GDM1 (cell line): ENCODE measurements around the gene DNAJB11.
"Not testable (repeated sequence)": the region's sequence is repeated elsewhere in the genome, so short reads cannot be mapped to it uniquely, and the experiment has no call there.

Experiments used
- DNase-seq: peaks from one replicate; lab custom pipeline; 2025; lab: John Stamatoyannopoulos, UW

The DNAJB11 gene

GRCh38 chr3:186570096-186570940, at the start of gene DNAJB11:
Gene DNAJB11 (plus strand): TSS chr3:186570720. CDS start chr3:186570898, 178 bp downstream.
- DNase-seq = peak; percentile 99

- no peak for DNase-seq
Measured at GRCh38 chr3:186520957-186521842, 49.3 kb upstream of the DNAJB11 start.

GRCh38 chr3:186523022-186523421, 47.5 kb upstream of the DNAJB11 start:
- no peak for DNase-seq

GRCh38 chr3:186523434-186523833, 47.1 kb upstream of the DNAJB11 start:
- DNase-seq = no peak

GRCh38 chr3:186524616-186525015, 45.9 kb upstream of the DNAJB11 start:
- no peak for DNase-seq

- DNase-seq = no peak
Measured at GRCh38 chr3:186525369-186526255, 44.9 kb upstream of the DNAJB11 start.

GRCh38 chr3:186526256-186526606, 44.3 kb upstream of the DNAJB11 start:
- DNase-seq = no peak

- DNase-seq = peak; percentile 60
Measured at GRCh38 chr3:186529201-186529999, 41.1 kb upstream of the DNAJB11 start.

GRCh38 chr3:186530415-186530814, 40.1 kb upstream of the DNAJB11 start:
- no peak for DNase-seq

- DNase-seq = not testable (repeated sequence)
Measured at GRCh38 chr3:186531694-186532093, 38.8 kb upstream of the DNAJB11 start.

GRCh38 chr3:186532598-186533072, 37.9 kb upstream of the DNAJB11 start:
- DNase-seq = peak; percentile 21

GRCh38 chr3:186534113-186534669, 36.3 kb upstream of the DNAJB11 start:
- no peak for DNase-seq

GRCh38 chr3:186536883-186537844, 33.4 kb upstream of the DNAJB11 start:
- DNase-seq = peak; percentile 17

- no peak for DNase-seq
Measured at GRCh38 chr3:186538779-186539178, 31.7 kb upstream of the DNAJB11 start.

GRCh38 chr3:186540221-186540834, 30.2 kb upstream of the DNAJB11 start:
- peak; percentile 59 for DNase-seq

GRCh38 chr3:186540835-186541226, 29.7 kb upstream of the DNAJB11 start:
- no peak for DNase-seq

- DNase-seq = no peak
Measured at GRCh38 chr3:186544281-186544680, 26.2 kb upstream of the DNAJB11 start, which contains the start of gene CRYGS. Gene CRYGS (minus strand): TSS chr3:186544380. CDS start chr3:186544326, 54 bp downstream.

- no peak for DNase-seq
Measured at GRCh38 chr3:186549497-186549896, 21.0 kb upstream of the DNAJB11 start.

GRCh38 chr3:186551387-186551786, 19.1 kb upstream of the DNAJB11 start:
- DNase-seq = no peak
